GM19238 (cell line): ENCODE data around the gene MMS22L.

Source experiments
- DNase-seq: peaks from one replicate; pipeline ENCODE4 v3.0.0; 2011; ENCODE audit warnings: low spot score; ENCODE audit not compliant: insufficient read length

The MMS22L gene

DNA sequence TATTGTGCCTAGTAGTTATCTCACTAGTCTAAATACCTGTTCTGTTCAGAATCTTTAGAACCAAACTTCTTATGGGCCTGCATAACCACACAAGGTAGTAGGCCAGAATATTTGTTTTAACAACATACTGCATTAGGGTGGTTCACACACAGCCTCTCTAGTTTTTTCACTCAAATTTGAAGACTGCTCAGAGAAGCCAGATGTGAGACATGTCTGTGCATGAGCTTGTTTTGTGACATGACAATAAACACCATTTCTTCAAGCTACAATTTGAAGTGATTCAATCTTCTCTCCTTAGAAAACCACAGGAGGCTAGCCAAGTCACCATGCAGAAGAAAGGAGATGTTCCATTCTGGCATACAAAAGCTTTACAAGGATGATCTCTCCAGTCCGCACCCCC lies 135.6 kb downstream of the MMS22L start:
- DNase-seq, result no peak

GRCh38 chr6:97145691-97146090 lies 137.3 kb downstream of the MMS22L start:
- no peak for DNase-seq

DNA sequence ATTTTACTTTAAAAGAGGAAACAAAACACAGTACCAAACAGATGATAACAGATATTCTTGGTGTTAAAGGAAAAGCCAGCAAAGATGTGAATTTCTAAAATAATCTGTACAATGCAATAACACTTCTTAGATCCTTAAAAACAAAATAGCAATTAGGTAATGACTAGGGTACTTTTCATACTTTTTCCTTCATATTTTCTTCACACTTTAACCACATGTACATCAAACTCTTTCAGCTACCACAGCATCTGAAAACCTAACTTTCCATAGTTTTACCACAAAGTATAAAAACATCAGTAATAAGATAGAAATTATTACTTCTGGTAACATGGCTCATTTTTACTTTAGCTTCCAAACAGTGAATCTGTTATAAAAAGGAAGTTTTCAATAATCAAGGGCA lies 141.3 kb downstream of the MMS22L start:
- no peak for DNase-seq

DNA sequence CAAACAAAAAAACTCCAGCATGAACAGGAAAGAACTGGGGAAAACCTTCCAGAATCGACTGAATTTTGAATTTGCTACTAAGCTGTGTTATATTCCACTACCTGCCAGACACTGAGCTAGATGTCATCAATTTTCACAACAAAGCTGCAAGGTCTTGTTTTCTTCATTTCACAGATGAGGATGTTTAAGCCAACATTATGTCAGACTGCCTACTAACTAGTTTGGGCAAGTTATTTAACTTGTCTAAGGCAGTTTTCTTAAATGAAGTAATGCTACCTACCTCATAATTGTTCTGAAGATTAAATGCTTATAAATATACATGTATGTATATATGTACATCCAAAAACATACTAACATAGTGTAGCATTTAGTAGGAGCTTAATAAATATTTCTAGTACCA lies 144.4 kb downstream of the MMS22L start:
- DNase-seq, result no peak

GRCh38 chr6:97136626-97137358 lies 146.2 kb downstream of the MMS22L start:
- DNase-seq, result no peak

DNA sequence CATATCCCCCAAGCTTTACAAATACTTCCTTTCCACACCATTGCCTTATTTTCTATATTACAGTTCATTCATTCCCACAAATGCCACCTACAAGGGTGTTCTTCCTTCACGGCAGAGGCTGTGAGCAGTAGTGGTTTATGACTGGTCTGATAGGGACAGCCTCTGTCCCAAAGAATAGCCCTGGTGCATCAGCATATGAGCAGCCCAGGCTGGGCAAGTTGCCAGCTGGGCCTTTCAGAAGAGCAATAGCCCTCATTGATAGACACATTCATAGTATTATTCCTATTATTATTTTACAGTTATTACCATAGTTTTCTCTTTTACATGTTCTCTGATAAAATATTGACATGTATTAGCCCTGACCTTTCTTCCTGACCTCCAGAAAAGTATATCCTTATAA lies 149.9 kb downstream of the MMS22L start:
- DNase-seq, result no peak

DNA sequence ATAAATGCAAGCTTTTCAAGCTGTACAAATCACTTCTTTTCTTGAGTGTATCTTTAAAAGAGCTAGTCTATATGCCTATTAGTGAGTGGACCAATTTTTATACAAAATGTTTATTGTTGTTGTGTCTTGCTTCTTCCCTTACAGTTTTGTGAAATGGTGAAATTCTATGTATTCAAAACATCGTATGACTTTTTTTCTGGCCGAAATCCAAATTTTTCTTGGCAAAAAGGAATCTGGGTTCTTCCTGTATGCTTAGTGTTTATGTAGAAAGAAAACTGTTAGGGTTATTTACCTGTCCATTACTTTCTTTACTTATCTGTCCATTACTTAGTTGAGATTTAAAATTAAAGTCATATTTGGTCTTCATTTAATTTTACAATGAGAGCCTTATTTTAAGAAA lies 153.9 kb downstream of the MMS22L start:
- no peak for DNase-seq

DNA sequence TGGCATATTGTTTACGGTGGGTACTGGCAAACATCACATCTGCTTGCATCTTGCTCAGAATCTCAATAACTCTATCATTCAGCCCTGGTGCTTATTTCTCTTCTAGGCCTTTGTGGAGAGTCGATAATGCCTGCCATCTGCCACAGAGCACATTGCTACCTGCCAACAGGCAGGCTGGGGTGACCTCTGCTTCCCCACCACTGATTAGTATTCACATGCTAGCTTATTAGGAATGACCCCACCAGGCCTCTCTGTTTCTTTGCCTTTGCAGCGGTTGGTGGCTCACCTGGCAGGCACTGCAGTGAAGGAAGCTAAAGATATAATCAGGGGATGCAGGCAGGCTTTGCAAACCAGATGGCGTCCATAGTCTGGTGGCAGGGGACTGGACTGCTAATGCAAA lies 154.5 kb downstream of the MMS22L start:
- DNase-seq, result no peak

DNA sequence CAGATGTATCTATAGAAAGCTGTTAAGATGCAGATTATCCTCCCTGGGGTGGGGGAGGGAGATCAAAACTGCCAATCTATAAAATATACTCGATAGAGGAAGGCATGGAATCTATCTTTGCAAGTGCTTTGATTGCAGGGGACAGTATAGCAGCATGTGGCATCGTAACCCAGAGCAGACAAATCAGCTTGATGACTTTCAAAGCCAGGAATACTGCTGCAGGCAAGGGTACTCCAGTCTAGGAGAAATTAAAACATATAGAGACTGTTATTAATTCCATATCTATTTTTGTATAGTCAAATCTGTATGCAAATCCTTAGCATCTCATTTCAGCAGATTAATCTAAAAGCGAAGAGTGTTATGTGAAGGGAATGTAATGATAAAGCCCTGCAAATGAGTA lies 159.4 kb downstream of the MMS22L start:
- DNase-seq, result no peak

- no peak for DNase-seq
These were observed 159.9 kb downstream of the MMS22L start for GRCh38 chr6:97123112-97123511.

GRCh38 chr6:97120511-97120910 lies 162.5 kb downstream of the MMS22L start:
- DNase-seq, result no peak

- DNase-seq, result no peak
These were observed 168.4 kb downstream of the MMS22L start for GRCh38 chr6:97114645-97115044.

DNA sequence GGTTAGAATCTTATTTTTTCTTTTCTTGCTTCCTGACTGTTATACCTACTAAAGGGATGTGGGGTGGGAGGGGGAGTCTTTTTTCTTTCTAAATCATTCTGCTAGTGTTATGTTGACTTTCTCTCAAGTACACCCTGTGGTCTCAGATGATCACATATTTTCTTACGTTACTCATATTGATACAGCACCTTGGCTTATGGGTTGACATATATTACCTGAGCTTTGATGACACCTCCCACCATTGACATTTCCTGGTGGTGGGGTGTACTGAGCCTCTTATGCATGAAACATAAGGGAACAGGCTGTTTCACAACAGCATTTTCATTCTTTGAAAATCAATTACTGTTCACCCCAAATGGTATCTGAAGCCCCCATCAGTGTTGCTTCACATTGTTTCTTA lies 169.8 kb downstream of the MMS22L start:
- DNase-seq, result no peak

- DNase-seq, result no peak
These were observed 171.8 kb downstream of the MMS22L start for GRCh38 chr6:97111243-97111642.

- no peak for DNase-seq
These were observed 172.4 kb downstream of the MMS22L start for GRCh38 chr6:97110626-97111025.

DNA sequence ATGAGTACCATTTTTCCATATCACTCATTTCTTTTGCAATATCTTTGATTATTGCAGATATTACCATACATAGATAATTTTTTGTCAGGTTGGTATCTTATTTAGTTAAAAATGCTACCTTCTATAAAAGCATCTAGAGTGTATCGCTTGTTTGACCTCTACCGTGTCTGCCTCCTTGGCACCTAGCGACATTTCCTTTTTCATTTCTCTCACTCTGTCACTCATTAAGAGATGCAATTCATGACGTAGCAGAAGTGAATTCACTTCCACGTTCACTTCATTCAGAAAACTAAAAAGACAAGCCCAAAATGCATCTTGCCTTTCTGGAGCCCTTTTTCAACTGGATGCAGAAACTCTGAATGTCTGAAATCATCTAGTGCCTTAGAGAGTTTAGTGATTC lies 172.9 kb downstream of the MMS22L start:
- no peak for DNase-seq

- DNase-seq, result no peak
These were observed 173.6 kb downstream of the MMS22L start for GRCh38 chr6:97109444-97109843.

GRCh38 chr6:97102145-97102790 lies 180.7 kb downstream of the MMS22L start:
- DNase-seq, result no peak

- no peak for DNase-seq
These were observed 182.3 kb downstream of the MMS22L start for GRCh38 chr6:97100696-97101095.

DNA sequence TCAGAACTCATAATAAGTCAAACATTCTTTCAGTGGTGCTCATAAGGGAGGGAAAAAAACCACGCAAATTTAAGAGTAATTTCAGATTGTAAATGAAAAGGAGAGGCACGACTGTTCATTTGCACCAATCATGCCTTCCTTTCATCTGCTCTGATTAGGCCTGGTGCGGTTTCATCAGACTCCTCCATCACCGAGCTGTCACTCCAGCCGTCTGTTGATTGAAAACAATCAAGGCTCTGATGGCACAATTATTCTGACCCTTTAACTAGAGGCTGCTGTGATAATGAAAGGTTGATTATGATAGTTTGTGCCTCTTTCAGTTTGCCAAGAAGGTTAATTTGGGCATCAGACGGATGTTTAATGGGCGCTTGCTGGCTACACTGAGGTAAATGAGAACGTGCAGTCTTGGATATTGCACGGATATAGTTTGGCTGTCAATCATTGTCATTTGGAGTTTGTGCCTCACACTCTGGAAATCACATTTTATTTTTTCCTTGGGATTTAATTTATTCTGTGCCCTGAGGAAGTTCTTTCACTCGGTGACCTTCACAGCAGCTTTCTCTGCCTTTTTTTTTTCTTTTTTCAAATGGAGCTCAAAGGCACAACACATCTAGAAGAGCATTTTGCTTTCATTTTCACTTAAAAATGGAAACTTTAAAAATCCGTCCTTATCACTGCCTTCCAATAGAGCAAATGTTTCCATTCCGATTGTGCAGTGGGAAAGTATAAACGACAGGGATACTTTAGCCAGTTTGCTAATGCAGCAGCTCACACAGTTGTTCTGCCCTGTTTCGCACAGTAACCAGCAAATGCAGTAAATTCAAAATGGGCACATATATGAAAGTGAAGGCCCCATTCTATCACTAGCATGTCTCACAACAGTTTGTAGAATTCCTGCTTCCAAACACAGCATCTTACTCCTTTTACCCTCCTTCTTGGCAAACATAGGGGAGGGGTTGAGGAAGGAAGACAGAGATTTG lies 185.7 kb downstream of the MMS22L start:
- no peak for DNase-seq

GRCh38 chr6:97095311-97095850 lies 187.6 kb downstream of the MMS22L start:
- no peak for DNase-seq

GRCh38 chr6:97094376-97094775 lies 188.6 kb downstream of the MMS22L start:
- DNase-seq, result no peak
